Keratinocyte (primary cell): ENCODE measurements around the gene UGT1A10. TPM values are rescaled to one million over a fixed set of nuclear protein-coding genes. Genes with fewer than 3 reads are reported as not detected.

Experiments used
- DNase-seq: peaks from one replicate; pipeline ENCODE4 v3.0.0-alpha.2; 2011; ENCODE audit warnings: low read depth, missing footprints, low spot score
- FAIRE-seq: peaks from 2 replicates; lab custom pipeline; 2011; peaks lifted over from hg19 to GRCh38; lab: Jason Lieb, UNC
- H2AFZ ChIP-seq: 2 replicates; pipeline ENCODE4 v1.6.0; 2012; ENCODE audit warnings: low read length, control low read depth, inconsistent platforms; ENCODE audit not compliant: control insufficient read depth
- H3K27ac ChIP-seq: 2 replicates; pipeline ENCODE4 v1.5.1; 2011; ENCODE audit warnings: low read length; ENCODE audit not compliant: control insufficient read depth, insufficient read depth
- H3K27me3 ChIP-seq: 3 replicates; pipeline ENCODE4 v1.6.0; 2011; ENCODE audit warnings: low read length; ENCODE audit not compliant: control insufficient read depth, insufficient read depth; ENCODE audit errors: extremely low read depth
- H3K36me3 ChIP-seq, 2 experiments: 2 replicates in 1 of 2; 3 replicates in 1 of 2; pipeline ENCODE4 v1.5.1; 2011; ENCODE audit warnings: low read length in 2 of 2, mild to moderate bottlenecking in 1 of 2; ENCODE audit not compliant: control insufficient read depth in 2 of 2, insufficient read depth in 2 of 2; ENCODE audit errors: extremely low read depth in 1 of 2
- H3K4me1 ChIP-seq: 3 replicates; pipeline ENCODE4 v1.5.1; 2011; ENCODE audit warnings: low read length; ENCODE audit not compliant: control insufficient read depth, insufficient read depth; ENCODE audit errors: extremely low read depth
- H3K4me2 ChIP-seq: 3 replicates; pipeline ENCODE4 v1.6.0; 2011; ENCODE audit warnings: low read depth, low read length; ENCODE audit not compliant: control insufficient read depth, insufficient read depth; ENCODE audit errors: extremely low read depth
- H3K4me3 ChIP-seq, 3 experiments: fragments of 200-600 bp in 1 of 3; sonication (generic) in 1 of 3; 2 replicates in 2 of 3; 3 replicates in 1 of 3; pipeline ENCODE4 v1.5.1; 2011 to 2016; ENCODE audit warnings: low read length in 3 of 3, mild to moderate bottlenecking in 3 of 3, control low read depth in 2 of 3, inconsistent platforms in 1 of 3, low read depth in 1 of 3, mixed read lengths in 1 of 3, mixed run types in 1 of 3, moderate library complexity in 1 of 3; ENCODE audit not compliant: control insufficient read depth in 2 of 3, insufficient read depth in 2 of 3; ENCODE audit errors: extremely low read depth in 1 of 3
- H3K79me2 ChIP-seq: 2 replicates; pipeline ENCODE4 v1.6.0; 2012; ENCODE audit warnings: low read length; ENCODE audit not compliant: control insufficient read depth, insufficient read depth
- H3K9ac ChIP-seq: 3 replicates; pipeline ENCODE4 v1.6.0; 2011; ENCODE audit warnings: low read length; ENCODE audit not compliant: control insufficient read depth, insufficient read depth; ENCODE audit errors: extremely low read depth
- H3K9me1 ChIP-seq: 3 replicates; pipeline ENCODE4 v1.6.0; 2011; ENCODE audit warnings: low read length; ENCODE audit not compliant: control insufficient read depth, insufficient read depth; ENCODE audit errors: extremely low read depth
- H3K9me3 ChIP-seq: 2 replicates; pipeline ENCODE4 v1.5.1; 2012; ENCODE audit warnings: low read depth, low read length; ENCODE audit not compliant: control insufficient read depth
- H4K20me1 ChIP-seq: 3 replicates; pipeline ENCODE4 v1.6.0; 2011; ENCODE audit warnings: low read length; ENCODE audit not compliant: control insufficient read depth, insufficient read depth; ENCODE audit errors: extremely low read depth
- CTCF ChIP-seq, 3 experiments: IDR thresholded peaks in 1 of 3; conservative IDR thresholded peaks in 1 of 3; optimal IDR thresholded peaks in 1 of 3; 2 replicates in 2 of 3; 3 replicates in 1 of 3; pipeline versions ENCODE3 to v1.5.1; 2011; ENCODE audit warnings: low read length in 3 of 3, mild to moderate bottlenecking in 3 of 3, moderate library complexity in 2 of 3, control low read depth in 1 of 3, inconsistent platforms in 1 of 3; ENCODE audit not compliant: insufficient read depth in 2 of 3; ENCODE audit errors: extremely low read depth in 1 of 3
- EZH2 ChIP-seq: IDR thresholded peaks from one replicate; pipeline ENCODE4 v1.6.1; 2012; ENCODE audit warnings: inconsistent platforms, mild to moderate bottlenecking, low read length, moderate library complexity
- dilution Hi-C: fragments of 300-500 bp; cut with MboI; formaldehyde crosslinking; loops from one replicate; pipeline ENCODE4 v1.7.0; 2020; ENCODE audit warnings: low sequenced_read_pairs; ENCODE audit not compliant: extremely low pct_ligation_motif_present
- polyA plus RNA-seq, 5 experiments: library from polyadenylated mRNA; depleted of rRNA in 3 of 5; stranded (reverse) in 3 of 5; stranded (forward) in 1 of 5; unstranded in 1 of 5; fragments of >200 nt; gene quantifications; 1 replicate in 1 of 5; 2 replicates in 3 of 5; 3 replicates in 1 of 5; pipeline versions ENCODE4 v1.2.1 to v1.2.3, GENCODE V29; 2011 to 2012; ENCODE audit warnings: missing spikeins in 2 of 5, low read depth in 1 of 5, low replicate concordance in 1 of 5

UGT1A10 gene
- polyA plus RNA-seq, 1 donor (not counting 4 experiments of a cell fraction or from before 2014, with no cell fraction given), result 2.0 TPM

- H3K27ac ChIP-seq, result no peak overlapping the region
- dilution Hi-C loops, result no loop called here
- DNase-seq (no peak), FAIRE-seq (no peak)
- TF ChIP-seq CTCF (optimal IDR thresholded peaks at IDR 0.05 in 1 of 3, IDR thresholded peaks at IDR 0.05 in 1 of 3, conservative IDR thresholded peaks at IDR 0.05 in 1 of 3; ENCODE audit: extremely low read depth in 1 of 3, insufficient read depth in 2 of 3, low read length in 3 of 3), result no peak
- TF ChIP-seq EZH2, result no peak
- H3K9me1 ChIP-seq, result no peaks in the 10 kb centered on the region
- H3K9me3 ChIP-seq, result no peaks in the 10 kb centered on the region
- no peak overlapping the region for H3K9ac ChIP-seq
- no peak overlapping the region for H3K4me3 ChIP-seq
- peaks cover 29% of the 10 kb centered on the region for H3K79me2 ChIP-seq
- no peaks in the 10 kb centered on the region for H4K20me1 ChIP-seq
- H3K4me2 ChIP-seq, result no peak overlapping the region
- H3K27me3 ChIP-seq, result no peaks in the 10 kb centered on the region
- peaks cover 45% of the 10 kb centered on the region for H3K4me1 ChIP-seq
- H2AFZ ChIP-seq, result no peak overlapping the region
- peaks cover 0 to 5% of the 10 kb centered on the region in 2 experiments for H3K36me3 ChIP-seq
Measured at GRCh38 chr2:233689501-233689900, 53.3 kb downstream of the UGT1A10 start.

GRCh38 chr2:233690444-233690843 lies 54.2 kb downstream of the UGT1A10 start:
- H3K9me3 ChIP-seq, result no peaks in the 10 kb centered on the region
- TF ChIP-seq CTCF (optimal IDR thresholded peaks at IDR 0.05 in 1 of 3, IDR thresholded peaks at IDR 0.05 in 1 of 3, conservative IDR thresholded peaks at IDR 0.05 in 1 of 3; ENCODE audit: extremely low read depth in 1 of 3, insufficient read depth in 2 of 3, low read length in 3 of 3), result no peak
- TF ChIP-seq EZH2, result no peak
- dilution Hi-C loops, result no loop called here
- peak overlapping the region; percentile 97 for H3K4me2 ChIP-seq
- H3K27ac ChIP-seq, result peak overlapping the region; percentile 95
- peaks cover 50% of the 10 kb centered on the region for H3K4me1 ChIP-seq
- FAIRE-seq (peak; percentile 93), DNase-seq (peak; percentile 68)
- peaks cover 36% of the 10 kb centered on the region for H3K79me2 ChIP-seq
- H3K9ac ChIP-seq, result peak overlapping the region; percentile 53
- H3K36me3 ChIP-seq, result peaks cover 0 to 5% of the 10 kb centered on the region in 2 experiments
- H3K9me1 ChIP-seq, result no peaks in the 10 kb centered on the region
- H3K4me3 ChIP-seq, result peak overlapping the region in 1 of 3 experiments; percentile 30
- H2AFZ ChIP-seq, result no peak overlapping the region
- H4K20me1 ChIP-seq, result no peaks in the 10 kb centered on the region
- no peaks in the 10 kb centered on the region for H3K27me3 ChIP-seq
